ENCODE results near the gene CCR7. TPM values are rescaled to one million over a fixed set of nuclear protein-coding genes. Genes with fewer than 3 reads are reported as not detected.

The CCR7 gene
- total and polyA plus RNA-seq, 2 of the 13 experiments (the other 11 are each of a cell fraction or from before 2014, with no cell fraction given), result 0.04 to 0.53 TPM

DNA sequence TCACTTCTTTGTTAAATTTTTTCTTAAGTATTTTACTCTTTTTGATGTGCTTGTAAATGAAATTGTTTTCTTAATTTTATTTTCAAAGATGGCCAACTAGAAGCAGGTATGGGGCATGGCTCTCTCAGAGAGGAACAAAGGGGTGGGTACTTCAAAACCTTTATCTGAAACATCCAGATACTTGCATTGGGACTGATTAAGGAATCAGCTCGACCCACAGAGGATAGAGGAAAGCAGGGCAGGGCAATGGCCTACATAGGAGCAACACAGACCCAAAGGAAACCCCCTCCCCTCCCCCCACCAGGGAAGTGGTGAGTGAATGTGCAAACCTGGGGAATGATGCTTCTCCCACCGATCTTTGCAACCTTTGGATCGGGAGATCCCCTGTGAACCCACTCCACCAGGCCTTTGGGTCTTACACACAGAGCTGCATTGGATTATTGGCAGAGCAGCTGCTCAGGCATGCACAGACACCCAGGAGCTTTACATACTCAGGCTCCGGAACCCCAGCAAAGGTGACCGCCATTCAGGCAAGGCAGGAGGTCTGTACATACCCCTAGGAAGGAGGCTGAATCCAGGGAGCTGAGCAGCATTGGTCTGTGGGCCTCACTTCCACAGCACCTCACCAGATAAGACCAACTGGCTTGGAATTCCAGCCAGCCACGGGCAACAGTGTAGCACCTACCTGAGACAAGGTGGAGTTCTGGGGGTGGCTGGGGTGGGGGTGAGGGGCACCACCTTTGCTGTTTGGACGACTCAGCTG is 3.0 kb upstream of the CCR7 start (continued):
- TF ChIP-seq ZNF18 (CRISPR knock-in tag; IDR thresholded peaks at IDR 0.05; ENCODE audit: insufficient replicate concordance), result no peak
- TF ChIP-seq ZFP36 (IDR thresholded peaks at IDR 0.05; ENCODE audit: borderline replicate concordance, low read depth, low read length, partially characterized antibody), result no peak
- no peak for TF ChIP-seq CEBPG (CRISPR knock-in tag; IDR thresholded peaks at IDR 0.05)
- TF ChIP-seq HOXD1 (CRISPR knock-in tag; IDR thresholded peaks at IDR 0.05), result no peak

GRCh38 chr17:40567377-40567776 is 2.1 kb upstream of the CCR7 start:
- no peaks in the 10 kb centered on the region for H3K4me1 ChIP-seq (ENCODE audit: insufficient read depth, low read length)
- DNase-seq (ENCODE audit: low spot score), result no peak
- no peak for TF ChIP-seq ZNF883 (CRISPR knock-in tag; IDR thresholded peaks at IDR 0.05; ENCODE audit: not compliant biosample characterization)
- no peak for TF ChIP-seq MATR3 (CRISPR knock-in tag; IDR thresholded peaks at IDR 0.05)
- TF ChIP-seq SOX6 (IDR thresholded peaks at IDR 0.05), result no peak
- TF ChIP-seq SOX6 (CRISPR knock-in tag; IDR thresholded peaks at IDR 0.05), result no peak
- TF ChIP-seq ZNF552 (CRISPR knock-in tag; IDR thresholded peaks at IDR 0.05; ENCODE audit: borderline replicate concordance), result no peak
- peaks cover 8% of the 10 kb centered on the region for H3K9me3 ChIP-seq (ENCODE audit: low read length)
- no peak overlapping the region for H3K4me2 ChIP-seq (ENCODE audit: low read depth, low read length)
- no TSS peak for BruUV-seq (replicated peaks)
- H3K27ac ChIP-seq (ENCODE audit: extremely low read length, insufficient read depth, low read length), result no peak overlapping the region
- ChIA-PET POLR2A (no interaction called here), CTCF (ENCODE audit: low intra/inter-chr PET ratio, low total read pairs) (no interaction called here)
- no peak overlapping the region for H3K4me3 ChIP-seq (replicated peaks in 1 of 3; ENCODE audit: insufficient read depth in 1 of 3, low read depth in 2 of 3, low read length in 3 of 3)
- H4K20me1 ChIP-seq (ENCODE audit: insufficient read depth, low read length), result no peaks in the 10 kb centered on the region
- H3K79me2 ChIP-seq (ENCODE audit: insufficient read depth, low read length), result no peaks in the 10 kb centered on the region
- in situ Hi-C loops (cut with HindIII; ENCODE audit: extremely low pct_ligation_motif_present, low pct_unique_long_range_greater_than_20kb), result no loop called here
- intact Hi-C loops (cut with micrococcal nuclease; ENCODE audit: unreplicated experiment), result no loop called here
- no peak for ATAC-seq
- WGBS (ENCODE audit: low lambda C conversion rate), result 5% methylated on average over 2 of the region's 2 CpGs
- H3K27me3 ChIP-seq (ENCODE audit: control insufficient read depth in 1 of 2, insufficient read depth in 2 of 2, low read length in 2 of 2), result peaks cover 2 to 55% of the 10 kb centered on the region in 2 experiments; a peak in 4 of 5 replicates
- FAIRE-seq, result no peak
- no peak overlapping the region for H2AFZ ChIP-seq (ENCODE audit: low read length)
- no peak overlapping the region for H3K9ac ChIP-seq (ENCODE audit: insufficient read depth, low read depth, low read length)
- no peaks in the 10 kb centered on the region for H3K36me3 ChIP-seq (replicated peaks in 1 of 2; ENCODE audit: control insufficient read depth in 1 of 2, insufficient read depth in 2 of 2, low read length in 2 of 2)
